HepG2 (cell line): Measurements from ENCODE around the gene NGDN. TPM values are rescaled to one million over a fixed set of nuclear protein-coding genes. Genes with fewer than 3 reads are reported as not detected.
A peak's percentile ranks its signal among the peaks of the same experiment; 100 is the strongest.

Source experiments
- CHCHD3 ChIP-seq: sonication (generic); formaldehyde crosslinking; IDR thresholded peaks from 2 replicates; pipeline ENCODE4 v1.8.0; 2022; ENCODE audit warnings: mild to moderate bottlenecking, missing genetic modification reagents, moderate library complexity
- DBP ChIP-seq: sonication (generic); formaldehyde crosslinking; IDR thresholded peaks from 2 replicates; pipeline ENCODE4 v1.4.0; 2020; ENCODE audit warnings: missing genetic modification reagents; ENCODE audit errors: not compliant biosample characterization
- GATAD2A ChIP-seq: IDR thresholded peaks from 2 replicates; pipeline ENCODE4 v1.6.1; 2016
- HNF4A ChIP-seq: sonication (generic); formaldehyde crosslinking; IDR thresholded peaks from 2 replicates; pipeline ENCODE4 v1.4.0; 2020; ENCODE audit warnings: missing genetic modification reagents
- KAT2B ChIP-seq: fragments of 150-350 bp; IDR thresholded peaks from 2 replicates; pipeline ENCODE4 v1.6.1; 2014; ENCODE audit warnings: low read depth, low read length, borderline replicate concordance
- KDM3A ChIP-seq: IDR thresholded peaks from 2 replicates; pipeline ENCODE4 v1.6.1; 2018; ENCODE audit warnings: low read depth, missing compliant biosample characterization
- MTA3 ChIP-seq: sonication (generic); formaldehyde crosslinking; IDR thresholded peaks from 2 replicates; pipeline ENCODE4 v1.4.0; 2020; ENCODE audit warnings: missing genetic modification reagents
- NFAT5 ChIP-seq: sonication (generic); formaldehyde crosslinking; IDR thresholded peaks from 2 replicates; pipeline ENCODE4 v1.4.0; 2020; ENCODE audit warnings: missing genetic modification reagents
- POLR2AphosphoS5 ChIP-seq: IDR thresholded peaks from 2 replicates; pipeline ENCODE4 v1.6.1; 2012; ENCODE audit warnings: low read depth, low read length
- RAD21 ChIP-seq: fragments of 450-650 bp; formaldehyde crosslinking; IDR thresholded peaks from 2 replicates; pipeline ENCODE4 v1.5.0; 2020; ENCODE audit warnings: mild to moderate bottlenecking
- RFX5 ChIP-seq: IDR thresholded peaks from 2 replicates; pipeline ENCODE4 v1.6.1; 2011; ENCODE audit warnings: low read depth, low read length, improper control_type of control experiment
- SNRNP70 ChIP-seq: fragments of 200-400 bp; formaldehyde crosslinking; IDR thresholded peaks from 2 replicates; pipeline ENCODE4 v1.6.1; 2017; ENCODE audit warnings: mild to moderate bottlenecking, low read depth, low read length, moderate library complexity
- SRSF1 ChIP-seq: fragments of 200-400 bp; formaldehyde crosslinking; optimal IDR thresholded peaks from 2 replicates; pipeline ENCODE3; 2017; ENCODE audit warnings: mild to moderate bottlenecking, low read depth, low read length, moderate library complexity
- TOPORS ChIP-seq: sonication (generic); formaldehyde crosslinking; IDR thresholded peaks from 2 replicates; pipeline ENCODE4 v1.8.0; 2023; ENCODE audit warnings: mild to moderate bottlenecking, missing genetic modification reagents
- ZFP62 ChIP-seq: sonication (generic); formaldehyde crosslinking; IDR thresholded peaks from 2 replicates; pipeline ENCODE4 v1.4.0; 2020; ENCODE audit warnings: missing genetic modification reagents
- ZNF136 ChIP-seq: sonication (generic); formaldehyde crosslinking; IDR thresholded peaks from 2 replicates; pipeline ENCODE4 v1.8.1; 2022; ENCODE audit warnings: low read depth, mild to moderate bottlenecking, moderate library complexity, missing genetic modification reagents
- ZNF256 ChIP-seq: sonication (generic); formaldehyde crosslinking; conservative IDR thresholded peaks from 2 replicates; pipeline ENCODE4 v1.4.0; 2020; ENCODE audit warnings: missing genetic modification reagents
- ZNF382 ChIP-seq: sonication (generic); formaldehyde crosslinking; IDR thresholded peaks from 2 replicates; pipeline ENCODE4 v1.5.0; 2020; ENCODE audit warnings: missing genetic modification reagents, mild to moderate bottlenecking, borderline replicate concordance
- ZNF432 ChIP-seq: sonication (generic); formaldehyde crosslinking; IDR thresholded peaks from 2 replicates; pipeline ENCODE4 v1.5.0; 2020; ENCODE audit warnings: missing genetic modification reagents, mild to moderate bottlenecking, borderline replicate concordance
- ZNF839 ChIP-seq: sonication (generic); formaldehyde crosslinking; IDR thresholded peaks from 2 replicates; pipeline ENCODE4 v1.4.0; 2020; ENCODE audit warnings: missing genetic modification reagents, mild to moderate bottlenecking, borderline replicate concordance
- ZNF878 ChIP-seq: sonication (generic); formaldehyde crosslinking; IDR thresholded peaks from 2 replicates; pipeline ENCODE4 v1.8.1; 2023; ENCODE audit warnings: mild to moderate bottlenecking, missing genetic modification reagents, moderate library complexity
- polyA plus RNA-seq, 8 experiments: library from polyadenylated mRNA; depleted of rRNA in 3 of 8; stranded (reverse) in 7 of 8; unstranded in 1 of 8; fragments of >200 nt; fragmentation: Illumina TruSeq in 4 of 8; extraction: Trizol in 4 of 8; gene quantifications; 2 replicates each; pipeline versions ENCODE4 v1.2.1 to v1.2.3, GENCODE V29; 2011 to 2016; ENCODE audit warnings: low read depth in 4 of 8, missing spikeins in 1 of 8, mixed read lengths in 1 of 8; ENCODE audit not compliant: insufficient read depth in 1 of 8
- total RNA-seq, 5 experiments: library from RNA; depleted of rRNA; stranded (reverse); fragments of >200 nt; fragmentation: Illumina TruSeq; extraction: Trizol; gene quantifications; 2 replicates each; pipeline ENCODE4 v1.2.3, GENCODE V29; 2016; ENCODE audit warnings: low read depth in 1 of 5
- TF ChIP-seq, protein P1 (sequence below): sonication (generic); formaldehyde crosslinking; IDR thresholded peaks from 2 replicates; pipeline ENCODE4 v1.8.1; 2023; ENCODE audit warnings: missing genetic modification reagents, mild to moderate bottlenecking, borderline replicate concordance

The NGDN gene
- total and polyA plus RNA-seq, 2 of the 13 experiments (the other 11 are each of a cell fraction or from before 2014, with no cell fraction given) = 154 to 216 TPM

GRCh38 chr14:23478109-23478759 is 8.7 kb downstream of the NGDN start (continued):
- TF ChIP-seq NFAT5 (no peak), SNRNP70 (no peak), ZNF136 (CRISPR knock-in tag) (no peak), TOPORS (CRISPR knock-in tag) (no peak), ZNF432 (CRISPR knock-in tag) (no peak), CHCHD3 (CRISPR knock-in tag) (no peak), POLR2AphosphoS5 (no peak), KDM3A (0 out of 2 replicates have a peak, but pooled peaks have one; percentile 52), MTA3 (no peak), ZNF878 (CRISPR knock-in tag) (no peak), ZFP62 (no peak), RFX5 (no peak), ZNF256 (CRISPR knock-in tag) (no peak), HNF4A (CRISPR knock-in tag) (no peak), ZNF839 (CRISPR knock-in tag) (no peak), RAD21 (peak; percentile 84), ZNF382 (CRISPR knock-in tag) (no peak), DBP (CRISPR knock-in tag) (no peak), SRSF1 (no peak), GATAD2A (peak; percentile 57; the same call in 1 of the 2 replicates), KAT2B (no peak)
- TF ChIP-seq, protein P1, sequence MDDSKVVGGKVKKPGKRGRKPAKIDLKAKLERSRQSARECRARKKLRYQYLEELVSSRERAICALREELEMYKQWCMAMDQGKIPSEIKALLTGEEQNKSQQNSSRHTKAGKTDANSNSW (CRISPR knock-in tag) = 0 out of 2 replicates have a peak, but pooled peaks have one; percentile 2
